Prostate gland (tissue), 2 donors: Measurements from ENCODE around the gene PKNOX1. TPM values are rescaled to one million over a fixed set of nuclear protein-coding genes. Genes with fewer than 3 reads are reported as not detected.

Experiments used
- DNase-seq: peaks from one replicate; pipeline ENCODE4 v3.0.0-alpha.2; 2019; ENCODE audit warnings: low spot score
- H3K27ac ChIP-seq, 2 donors: fragments of 200-600 bp; sonication (generic); 2 replicates each; pipeline ENCODE4 v1.5.1; 2017 to 2019
- H3K27me3 ChIP-seq: fragments of 200-600 bp; sonication (generic); replicated peaks from 2 replicates; pipeline ENCODE4 v1.5.1; 2019; ENCODE audit not compliant: insufficient read depth
- H3K36me3 ChIP-seq, 2 donors: fragments of 200-600 bp; sonication (generic); 1 replicate in 1 of 2; 2 replicates in 1 of 2; pipeline versions ENCODE4 v1.5.1 to v1.8.1; 2017 to 2019
- H3K4me1 ChIP-seq: fragments of 200-600 bp; sonication (generic); replicated peaks from 2 replicates; pipeline ENCODE4 v1.5.1; 2019
- H3K4me3 ChIP-seq, 2 donors: fragments of 200-600 bp; sonication (generic); 2 replicates each; pipeline ENCODE4 v1.5.1; 2017 to 2019
- H3K9me3 ChIP-seq: fragments of 200-600 bp; sonication (generic); 2 replicates; pipeline ENCODE4 v1.5.1; 2017
- POLR2A ChIP-seq: fragments of 450-650 bp; IDR thresholded peaks from one replicate; pipeline ENCODE4 v1.6.1; 2016; ENCODE audit warnings: antibody characterized with exemption, mild to moderate bottlenecking
- POLR2AphosphoS5 ChIP-seq: sonication (generic); formaldehyde crosslinking; IDR thresholded peaks from one replicate; pipeline ENCODE4 v1.6.1; 2017; ENCODE audit warnings: antibody characterized with exemption
- WGBS: methylation state at CpG from one replicate; pipeline ENCODE4 v1.1.5; 2018; 5-methylcytosine and 5-hydroxymethylcytosine counted together
- intact Hi-C: fragments of 100-400 bp; cut with DNase I; formaldehyde crosslinking; loops from one replicate; pipeline ENCODE4 v1.14.2; 2022
- total RNA-seq, 2 donors: library from RNA; depleted of rRNA; stranded (reverse); fragments of >200 nt; gene quantifications; one replicate each; pipeline ENCODE4 v1.1.0, GENCODE V29; 2016
- TF ChIP-seq, protein P1 (sequence below), 4 experiments: fragments of 200-600 bp in 2 of 4; fragments of 450-650 bp in 2 of 4; sonication (generic) in 2 of 4; IDR thresholded peaks; 1 replicate in 3 of 4; 2 replicates in 1 of 4; pipeline ENCODE4 v1.5.1; 2016 to 2019; ENCODE audit warnings: antibody characterized with exemption in 4 of 4, mild to moderate bottlenecking in 2 of 4, moderate library complexity in 2 of 4

Gene PKNOX1
- total RNA-seq, 2 donors from 2014 or later = 38.0 to 42.4 TPM

DNA sequence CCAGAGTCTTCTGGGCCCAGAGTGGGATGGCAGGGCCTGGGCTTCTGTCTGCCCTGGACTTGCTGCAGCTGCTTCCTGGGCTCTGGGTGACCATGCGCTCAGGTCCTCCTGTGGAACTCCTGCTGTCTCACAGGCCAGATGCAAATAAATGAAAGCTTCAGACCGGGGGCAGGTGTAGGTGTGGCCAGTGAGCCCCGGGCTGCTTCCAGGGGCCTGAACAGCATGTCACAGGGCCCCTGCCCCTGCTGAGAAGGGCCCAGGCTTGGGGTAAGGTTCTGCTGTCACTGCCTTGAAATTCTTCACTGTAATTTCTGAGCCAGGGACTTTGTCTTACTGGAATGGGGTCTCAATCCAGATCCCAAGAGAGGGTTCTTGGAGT lies 2.5 kb upstream of the PKNOX1 start:
- Histone ChIP-seq H3K27ac (no peak overlapping the region), H3K4me1 (no peaks in the 10 kb centered on the region), H3K9me3 (no peaks in the 10 kb centered on the region), H3K36me3 (no peaks in the 10 kb centered on the region), H3K27me3 (no peaks in the 10 kb centered on the region), H3K4me3 (no peak overlapping the region)
- 50% methylated on average over 3 of the region's 3 CpGs for WGBS
- intact Hi-C loops = no loop called here
- TF ChIP-seq POLR2A (no peak), POLR2AphosphoS5 (no peak)
- TF ChIP-seq, protein P1, sequence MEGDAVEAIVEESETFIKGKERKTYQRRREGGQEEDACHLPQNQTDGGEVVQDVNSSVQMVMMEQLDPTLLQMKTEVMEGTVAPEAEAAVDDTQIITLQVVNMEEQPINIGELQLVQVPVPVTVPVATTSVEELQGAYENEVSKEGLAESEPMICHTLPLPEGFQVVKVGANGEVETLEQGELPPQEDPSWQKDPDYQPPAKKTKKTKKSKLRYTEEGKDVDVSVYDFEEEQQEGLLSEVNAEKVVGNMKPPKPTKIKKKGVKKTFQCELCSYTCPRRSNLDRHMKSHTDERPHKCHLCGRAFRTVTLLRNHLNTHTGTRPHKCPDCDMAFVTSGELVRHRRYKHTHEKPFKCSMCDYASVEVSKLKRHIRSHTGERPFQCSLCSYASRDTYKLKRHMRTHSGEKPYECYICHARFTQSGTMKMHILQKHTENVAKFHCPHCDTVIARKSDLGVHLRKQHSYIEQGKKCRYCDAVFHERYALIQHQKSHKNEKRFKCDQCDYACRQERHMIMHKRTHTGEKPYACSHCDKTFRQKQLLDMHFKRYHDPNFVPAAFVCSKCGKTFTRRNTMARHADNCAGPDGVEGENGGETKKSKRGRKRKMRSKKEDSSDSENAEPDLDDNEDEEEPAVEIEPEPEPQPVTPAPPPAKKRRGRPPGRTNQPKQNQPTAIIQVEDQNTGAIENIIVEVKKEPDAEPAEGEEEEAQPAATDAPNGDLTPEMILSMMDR (IDR thresholded peaks at IDR 0.05) = no peak
- DNase-seq = no peak

DNA sequence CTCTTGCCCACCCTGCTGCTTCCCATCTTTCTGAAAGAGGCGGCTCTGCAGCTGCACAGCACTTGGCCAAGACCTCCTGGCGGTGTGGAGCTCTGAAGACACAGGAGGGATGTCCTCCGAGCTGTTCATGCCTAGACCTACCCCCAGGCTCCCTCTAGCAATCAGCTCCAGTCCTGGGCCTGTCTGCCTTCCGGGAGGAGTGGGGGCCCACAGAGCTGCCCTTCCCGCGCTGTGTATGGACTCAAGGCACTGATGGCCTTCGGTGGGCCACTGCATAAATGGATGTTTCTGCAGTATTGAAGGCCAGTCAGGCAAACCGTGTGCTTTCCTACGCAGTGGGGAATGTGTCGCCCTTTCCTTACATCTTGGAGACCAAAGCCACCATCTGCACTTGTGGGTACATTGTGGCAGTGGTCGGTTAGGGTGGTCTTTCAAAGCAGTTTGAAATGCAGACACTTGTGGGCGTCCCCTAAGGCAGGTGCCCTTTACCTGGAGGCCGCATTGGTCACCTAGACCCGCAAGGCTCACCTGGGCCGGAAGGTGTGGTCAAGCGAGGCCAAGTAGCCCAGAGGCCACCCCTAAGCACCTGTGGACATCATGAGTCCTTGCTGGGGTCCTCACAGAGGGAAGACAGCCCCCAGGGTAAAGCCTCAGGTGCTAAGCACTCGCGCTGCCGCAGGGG lies 912 bp upstream of the PKNOX1 start:
- TF ChIP-seq POLR2AphosphoS5 = no peak
- TF ChIP-seq, protein P1 (IDR thresholded peaks at IDR 0.05) = peak in 2 of 4 experiments; percentile 36 to 43
- intact Hi-C loops = no loop called here
- DNase-seq = peak; percentile 16
- Histone ChIP-seq H3K27me3 (no peaks in the 10 kb centered on the region), H3K36me3 (no peaks in the 10 kb centered on the region), H3K4me3 (peak overlapping the region; percentile 28 to 88), H3K4me1 (no peaks in the 10 kb centered on the region), H3K27ac (peak overlapping the region; percentile 73 to 100), H3K9me3 (no peaks in the 10 kb centered on the region)
- 64% methylated on average over 19 of the region's 19 CpGs for WGBS

DNA sequence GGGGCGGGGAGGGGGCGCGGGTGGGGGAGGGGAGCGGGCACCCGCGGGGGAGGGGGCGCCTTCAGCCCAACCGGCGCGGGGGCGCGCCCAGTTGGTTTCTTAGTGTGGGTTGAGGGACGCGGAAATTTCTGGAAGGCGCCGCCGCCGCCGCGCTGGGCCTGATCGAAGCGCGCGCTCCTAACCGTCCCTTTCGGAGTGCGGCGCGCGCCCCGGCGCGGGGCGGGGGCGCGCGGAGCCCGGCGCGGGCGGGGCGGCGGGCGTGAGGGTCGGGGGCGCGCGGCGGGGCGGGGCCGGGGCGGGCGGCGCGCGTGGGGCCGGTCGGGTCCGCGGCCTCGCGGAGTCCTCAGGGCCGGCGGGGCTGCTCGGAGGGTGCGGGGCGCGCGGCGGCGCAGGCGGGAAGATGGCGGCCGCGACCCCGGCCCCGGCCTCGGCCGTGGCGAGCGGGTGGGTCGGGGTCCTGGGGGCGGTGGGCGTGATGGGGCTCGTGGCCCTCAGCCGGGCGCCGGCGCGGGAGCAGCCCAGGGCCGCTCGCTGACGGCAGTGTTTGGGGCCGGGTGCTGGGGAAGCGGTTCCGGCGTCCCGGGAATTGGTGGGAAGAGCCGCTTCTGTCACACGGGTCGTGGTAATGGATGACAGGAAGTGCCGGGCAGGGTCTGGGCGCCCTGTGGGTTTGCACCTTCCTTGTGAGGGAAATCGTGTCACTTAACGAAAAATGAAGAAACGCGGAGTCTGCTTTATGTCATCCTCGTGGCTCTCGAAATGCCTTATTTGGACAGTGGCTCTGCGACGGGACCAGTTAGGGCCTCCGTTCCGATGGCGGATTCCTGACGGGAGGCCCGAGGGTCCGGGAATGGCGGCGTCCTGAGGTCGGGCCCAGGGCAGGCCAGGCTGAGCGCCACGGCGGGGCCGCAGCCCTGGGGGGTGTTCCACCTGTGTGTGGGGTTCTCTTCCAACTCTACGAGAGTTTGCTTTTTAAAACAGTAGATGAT lies 764 bp downstream of the PKNOX1 start:
- WGBS = under 1% methylated on average over 86 of the region's 125 CpGs
- DNase-seq = peak; percentile 49
- H3K27ac ChIP-seq = peak overlapping the region; percentile 98 to 100
- intact Hi-C loops = loop anchor here (1.0 kb wide), 1 partner anchor 22 kb away; no protein-coding TSS in a partner anchor
- no peaks in the 10 kb centered on the region for H3K4me1 ChIP-seq
- TF ChIP-seq, protein P1 (IDR thresholded peaks at IDR 0.05) = no peak
- no peak for TF ChIP-seq POLR2A
- no peak for TF ChIP-seq POLR2AphosphoS5
- no peaks in the 10 kb centered on the region for H3K27me3 ChIP-seq
- H3K36me3 ChIP-seq = no peaks in the 10 kb centered on the region
- H3K4me3 ChIP-seq = peak overlapping the region; percentile 75 to 88
- no peaks in the 10 kb centered on the region for H3K9me3 ChIP-seq

DNA sequence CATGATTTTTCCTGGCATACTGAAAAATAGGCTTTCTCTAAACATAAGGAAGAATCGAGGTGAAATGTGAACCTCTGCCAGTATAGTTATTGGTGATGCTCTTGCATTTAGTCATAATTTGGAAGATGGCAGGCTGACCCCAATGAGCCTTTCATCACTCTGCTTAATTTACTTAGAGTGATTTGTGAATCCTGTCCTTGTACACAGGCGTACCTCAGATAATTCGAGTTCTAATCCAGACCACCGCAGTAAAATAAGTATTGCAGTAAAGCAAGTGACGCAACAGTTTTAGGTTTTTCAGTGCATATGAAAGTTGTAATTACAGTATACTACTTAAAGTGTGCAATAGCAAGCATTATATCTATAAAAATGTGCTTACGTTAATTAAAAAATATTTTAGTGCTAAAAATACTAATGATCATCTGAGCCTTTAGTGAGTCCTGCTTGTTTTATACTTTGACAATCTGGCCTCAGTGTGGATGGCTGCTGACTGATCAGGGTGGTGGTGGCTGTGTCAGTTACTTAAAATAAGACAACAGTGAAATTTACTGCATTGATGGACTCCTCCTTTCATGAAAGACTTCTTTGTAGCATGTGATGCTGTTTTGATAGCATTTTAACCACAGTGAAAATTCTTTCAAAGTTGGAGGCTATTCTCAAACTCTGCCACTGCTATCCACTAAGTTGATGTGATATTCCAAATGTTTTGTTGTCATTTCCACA lies 1.7 kb downstream of the PKNOX1 start:
- intact Hi-C loops = no loop called here
- no peaks in the 10 kb centered on the region for H3K36me3 ChIP-seq
- WGBS = 48% methylated on average over 6 of the region's 6 CpGs
- no peaks in the 10 kb centered on the region for H3K27me3 ChIP-seq
- peak overlapping the region; percentile 98 to 100 for H3K27ac ChIP-seq
- no peaks in the 10 kb centered on the region for H3K4me1 ChIP-seq
- DNase-seq = no peak
- peak overlapping the region; percentile 75 to 88 for H3K4me3 ChIP-seq
- no peaks in the 10 kb centered on the region for H3K9me3 ChIP-seq
- no peak for TF ChIP-seq POLR2A
- TF ChIP-seq POLR2AphosphoS5 = no peak
- TF ChIP-seq, protein P1 (IDR thresholded peaks at IDR 0.05) = no peak
